CD4-positive, alpha-beta T cell treated with Interleukin-21 for 1 hour (primary cell): Measurements from ENCODE around the gene GOLGA6B.
"Not testable (repeated sequence)": the region's sequence is repeated elsewhere in the genome, so short reads cannot be mapped to it uniquely, and the experiment has no call there.

ENCODE experiments used
- DNase-seq: peaks from one replicate; pipeline ENCODE4 v3.0.0-alpha.2; 2020

The GOLGA6B gene

GRCh38 chr15:72654397-72654796, at the start of gene GOLGA6B:
Gene GOLGA6B (plus strand): TSS chr15:72654697. CDS start chr15:72654738, 41 bp downstream.
- DNase-seq: not testable (repeated sequence)

GRCh38 chr15:72604794-72605193, 49.7 kb upstream of the GOLGA6B start:
- no peak for DNase-seq

GRCh38 chr15:72608084-72608483, 46.4 kb upstream of the GOLGA6B start:
- DNase-seq: not testable (repeated sequence)

- no peak for DNase-seq
Measured at GRCh38 chr15:72609862-72610261, 44.6 kb upstream of the GOLGA6B start.

GRCh38 chr15:72612324-72612723, 42.2 kb upstream of the GOLGA6B start:
- DNase-seq: not testable (repeated sequence)

- no peak for DNase-seq
Measured at GRCh38 chr15:72614810-72615532, 39.5 kb upstream of the GOLGA6B start.

- peak; percentile 3 for DNase-seq
Measured at GRCh38 chr15:72615533-72616233, 38.8 kb upstream of the GOLGA6B start.

- DNase-seq: no peak
Measured at GRCh38 chr15:72616491-72617210, 37.8 kb upstream of the GOLGA6B start.

GRCh38 chr15:72623854-72624253, 30.6 kb upstream of the GOLGA6B start:
- not testable (repeated sequence) for DNase-seq

GRCh38 chr15:72626153-72626552, 28.3 kb upstream of the GOLGA6B start:
- DNase-seq: not testable (repeated sequence)

GRCh38 chr15:72628249-72629067, 26.0 kb upstream of the GOLGA6B start:
- DNase-seq: not testable (repeated sequence)

- DNase-seq: not testable (repeated sequence)
Measured at GRCh38 chr15:72629068-72629570, 25.4 kb upstream of the GOLGA6B start.

- peak; percentile 68 for DNase-seq
Measured at GRCh38 chr15:72636519-72637282, 17.8 kb upstream of the GOLGA6B start.

GRCh38 chr15:72639759-72640483, 14.6 kb upstream of the GOLGA6B start:
- DNase-seq: not testable (repeated sequence)

- DNase-seq: not testable (repeated sequence)
Measured at GRCh38 chr15:72642271-72642670, 12.2 kb upstream of the GOLGA6B start.

- not testable (repeated sequence) for DNase-seq
Measured at GRCh38 chr15:72648631-72649253, 5.8 kb upstream of the GOLGA6B start.

- not testable (repeated sequence) for DNase-seq
Measured at GRCh38 chr15:72656014-72656413, 1.5 kb downstream of the GOLGA6B start.

- DNase-seq: not testable (repeated sequence)
Measured at GRCh38 chr15:72661081-72661480, 6.6 kb downstream of the GOLGA6B start.

- not testable (repeated sequence) for DNase-seq
Measured at GRCh38 chr15:72663931-72664330, 9.4 kb downstream of the GOLGA6B start.

- not testable (repeated sequence) for DNase-seq
Measured at GRCh38 chr15:72665706-72666105, 11.2 kb downstream of the GOLGA6B start.
